Measurements from ENCODE around the gene MEIOSIN. TPM values are rescaled to one million over a fixed set of nuclear protein-coding genes. Genes with fewer than 3 reads are reported as not detected.
A peak's percentile ranks its signal among the peaks of the same experiment; 100 is the strongest.
"Not testable (repeated sequence)": the region's sequence is repeated elsewhere in the genome, so short reads cannot be mapped to it uniquely, and the experiment has no call there.

MEIOSIN gene, protein sequence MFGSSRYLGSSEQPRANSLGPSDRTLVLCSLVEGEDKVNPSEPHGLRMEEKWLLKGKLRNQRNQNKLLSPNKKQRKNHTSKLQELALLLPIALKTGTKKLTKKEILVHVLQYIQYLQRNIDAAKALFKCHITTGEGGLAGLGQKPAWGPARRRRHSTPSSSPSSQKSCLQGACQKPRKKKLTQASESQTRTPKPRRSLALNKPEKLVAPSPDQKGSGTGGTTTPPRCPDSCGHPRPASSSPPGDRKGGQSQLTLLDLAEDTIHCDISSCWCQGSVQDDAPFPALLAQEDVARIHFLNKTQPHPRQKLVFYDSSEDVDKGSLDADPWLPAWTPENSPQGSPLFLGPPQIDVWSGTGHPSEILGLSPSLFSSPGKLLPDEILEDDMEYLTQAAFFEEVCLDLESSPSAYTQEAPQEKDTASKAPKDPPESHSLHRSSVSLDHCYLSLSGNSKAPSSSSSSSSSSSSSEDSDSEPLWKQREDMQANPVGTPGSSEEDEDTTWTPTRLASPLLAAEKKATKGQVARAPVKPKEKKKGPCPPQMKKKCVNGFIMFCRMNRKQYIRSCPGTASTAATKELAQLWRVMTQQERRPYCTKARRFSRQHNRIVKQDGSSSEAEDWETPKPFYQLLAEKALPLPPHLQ
- not detected in 2 replicates for total RNA-seq
- long read RNA-seq: 0 reads

DNA sequence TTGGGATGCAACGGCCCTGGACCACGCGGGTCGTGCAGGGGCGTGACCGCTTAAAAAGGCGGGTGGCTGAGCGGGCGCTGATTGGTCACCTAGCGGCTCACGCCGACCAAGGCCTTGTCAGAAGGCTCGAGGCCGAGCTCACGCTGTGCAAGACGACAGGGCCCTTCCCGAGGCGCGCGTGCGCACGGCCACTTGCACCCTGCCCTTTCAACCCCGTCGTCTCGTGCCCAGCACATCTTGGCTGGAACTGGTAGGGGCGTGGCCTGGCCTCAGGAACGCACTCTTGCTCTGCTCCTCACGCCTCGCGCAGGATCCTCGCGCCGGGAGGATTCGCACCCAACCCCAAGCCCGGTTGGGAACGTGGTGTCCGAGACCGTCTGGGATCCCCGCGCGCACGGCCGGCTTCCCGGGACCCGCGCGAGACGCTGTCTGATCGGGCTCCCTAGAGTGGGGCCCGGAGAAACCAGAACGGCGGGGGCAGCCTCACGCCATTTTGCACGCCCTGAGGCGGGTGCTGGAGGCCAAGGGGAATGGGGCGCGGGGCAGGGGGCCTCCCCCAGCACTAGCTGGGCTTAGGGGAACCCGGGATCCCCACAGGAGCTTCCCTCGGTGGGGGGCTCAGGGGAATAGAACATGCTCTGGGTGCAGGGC lies at the start of gene MEIOSIN:
MEIOSIN (plus strand) TSS at position 280 of the 651 bp plus-strand sequence. CDS start 1,938 bp downstream, outside the sequence.
- H3K36me3 Mint-ChIP-seq (ENCODE audit: insufficient read depth): no peaks in the 10 kb centered on the region
- no peak within 1 kb of the TSS for H3K4me3 Mint-ChIP-seq (ENCODE audit: low read depth)
- H3K4me1 Mint-ChIP-seq (ENCODE audit: low read depth): peaks cover 9% of the 10 kb centered on the region
- H3K9me3 Mint-ChIP-seq (ENCODE audit: low read depth): no peaks in the 10 kb centered on the region
- H3K27me3 Mint-ChIP-seq: no peaks in the 10 kb centered on the region
- TF ChIP-seq, protein P1, sequence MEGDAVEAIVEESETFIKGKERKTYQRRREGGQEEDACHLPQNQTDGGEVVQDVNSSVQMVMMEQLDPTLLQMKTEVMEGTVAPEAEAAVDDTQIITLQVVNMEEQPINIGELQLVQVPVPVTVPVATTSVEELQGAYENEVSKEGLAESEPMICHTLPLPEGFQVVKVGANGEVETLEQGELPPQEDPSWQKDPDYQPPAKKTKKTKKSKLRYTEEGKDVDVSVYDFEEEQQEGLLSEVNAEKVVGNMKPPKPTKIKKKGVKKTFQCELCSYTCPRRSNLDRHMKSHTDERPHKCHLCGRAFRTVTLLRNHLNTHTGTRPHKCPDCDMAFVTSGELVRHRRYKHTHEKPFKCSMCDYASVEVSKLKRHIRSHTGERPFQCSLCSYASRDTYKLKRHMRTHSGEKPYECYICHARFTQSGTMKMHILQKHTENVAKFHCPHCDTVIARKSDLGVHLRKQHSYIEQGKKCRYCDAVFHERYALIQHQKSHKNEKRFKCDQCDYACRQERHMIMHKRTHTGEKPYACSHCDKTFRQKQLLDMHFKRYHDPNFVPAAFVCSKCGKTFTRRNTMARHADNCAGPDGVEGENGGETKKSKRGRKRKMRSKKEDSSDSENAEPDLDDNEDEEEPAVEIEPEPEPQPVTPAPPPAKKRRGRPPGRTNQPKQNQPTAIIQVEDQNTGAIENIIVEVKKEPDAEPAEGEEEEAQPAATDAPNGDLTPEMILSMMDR (IDR thresholded peaks at IDR 0.05; ENCODE audit: unreplicated experiment): no peak
- peak within 1 kb of the TSS; percentile 27 for H3K27ac Mint-ChIP-seq
- DNase-seq (ENCODE audit: low spot score, unreplicated experiment): no peak

DNA sequence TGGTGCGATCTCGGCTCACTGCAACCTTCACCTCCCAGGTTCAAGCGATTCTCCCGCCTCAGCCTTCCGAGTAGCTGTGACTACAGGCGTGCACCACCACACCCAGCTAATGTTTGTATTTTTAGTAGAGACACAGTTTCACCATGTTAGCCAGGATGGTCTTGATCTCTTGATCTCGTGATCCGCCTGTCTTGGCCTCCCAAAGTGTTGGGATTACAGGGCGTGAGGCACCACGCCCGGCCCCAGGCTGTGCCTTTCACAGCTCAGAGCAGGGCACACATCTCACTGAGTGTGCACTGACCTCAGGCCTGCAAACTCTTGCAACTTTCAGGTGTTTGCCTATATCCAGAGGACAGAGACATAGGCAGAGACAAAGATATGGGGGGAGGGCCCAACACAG lies 48.2 kb upstream of the MEIOSIN start:
- DNase-seq (ENCODE audit: low spot score, unreplicated experiment); H3K27ac Mint-ChIP-seq; H3K4me3 Mint-ChIP-seq (ENCODE audit: low read depth); H3K9me3 Mint-ChIP-seq (ENCODE audit: low read depth); H3K4me1 Mint-ChIP-seq (ENCODE audit: low read depth); H3K27me3 Mint-ChIP-seq: not testable (repeated sequence)
- H3K36me3 Mint-ChIP-seq (ENCODE audit: insufficient read depth): peaks cover 13% of the 10 kb centered on the region

DNA sequence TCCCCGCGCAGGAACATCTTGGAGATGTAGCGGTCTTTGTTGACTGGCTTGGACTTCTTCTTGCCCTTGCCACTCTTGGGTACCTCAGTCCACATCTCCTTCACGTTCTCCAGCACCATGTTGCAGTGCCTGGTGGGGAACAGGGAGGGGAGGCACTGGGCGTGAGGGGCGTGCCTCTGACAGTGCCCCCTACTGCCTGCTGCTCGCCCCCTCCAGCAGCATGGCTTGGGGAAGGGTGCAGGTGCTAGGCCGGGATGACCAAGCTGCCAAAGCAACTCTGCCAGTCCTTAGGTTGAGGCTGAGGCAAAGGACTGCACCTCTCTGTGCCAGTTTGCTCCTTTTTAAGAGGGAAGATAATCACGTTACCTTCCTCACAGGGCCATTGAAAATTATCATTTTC lies 45.6 kb upstream of the MEIOSIN start:
- peaks cover 6% of the 10 kb centered on the region for H3K4me1 Mint-ChIP-seq (ENCODE audit: low read depth)
- no peak for DNase-seq (ENCODE audit: low spot score, unreplicated experiment)
- no peaks in the 10 kb centered on the region for H3K27me3 Mint-ChIP-seq
- no peaks in the 10 kb centered on the region for H3K9me3 Mint-ChIP-seq (ENCODE audit: low read depth)
- H3K36me3 Mint-ChIP-seq (ENCODE audit: insufficient read depth): peaks cover 11% of the 10 kb centered on the region
- H3K27ac Mint-ChIP-seq: no peak overlapping the region
- no peak overlapping the region for H3K4me3 Mint-ChIP-seq (ENCODE audit: low read depth)
- TF ChIP-seq, protein P1 (IDR thresholded peaks at IDR 0.05; ENCODE audit: unreplicated experiment): no peak

DNA sequence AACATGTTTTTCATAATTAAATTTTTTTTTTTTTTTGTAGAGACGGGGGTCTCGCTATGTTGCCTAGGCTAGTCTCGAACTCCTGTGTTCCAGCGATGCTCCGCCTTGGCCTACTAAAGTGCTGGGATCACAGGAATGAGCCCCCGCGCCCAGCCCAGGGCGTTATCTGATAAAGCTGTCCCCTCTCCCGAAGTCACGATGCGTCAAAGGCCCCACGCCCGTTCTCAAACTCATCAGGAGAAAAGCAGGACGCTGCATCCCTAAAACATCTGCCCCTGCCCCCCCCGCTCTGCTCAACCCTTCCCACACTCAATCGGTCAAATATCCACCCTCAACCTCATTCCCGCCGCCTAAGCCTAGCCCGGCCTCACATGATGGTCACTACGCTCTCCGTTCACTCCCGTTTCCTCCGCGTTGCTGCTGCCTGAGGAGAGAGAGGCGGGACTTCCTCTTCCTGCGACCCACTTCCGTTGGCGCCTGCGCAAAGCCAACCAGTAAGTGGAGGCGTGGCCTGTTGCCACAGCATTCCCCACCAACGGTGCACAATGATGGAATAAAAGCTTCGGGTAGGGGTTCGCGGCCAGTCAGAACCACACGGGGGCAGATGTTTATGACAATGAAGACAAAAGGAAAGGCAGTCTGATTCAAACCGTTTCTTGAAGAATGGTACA lies 41.6 kb upstream of the MEIOSIN start, which contains the start of gene SNRPD2:
SNRPD2 (minus strand) TSS at position 438 of the 671 bp plus-strand sequence; CDS start at position 373, 65 bp downstream.
- Mint-ChIP-seq H3K27me3 (no peaks in the 10 kb centered on the region), H3K27ac (peak within 1 kb of the TSS; percentile 99), H3K9me3 (ENCODE audit: low read depth) (no peaks in the 10 kb centered on the region), H3K36me3 (ENCODE audit: insufficient read depth) (peaks cover 4% of the 10 kb centered on the region), H3K4me1 (ENCODE audit: low read depth) (peaks cover 6% of the 10 kb centered on the region), H3K4me3 (ENCODE audit: low read depth) (peak within 1 kb of the TSS; percentile 88)
- DNase-seq (ENCODE audit: low spot score, unreplicated experiment): peak; percentile 89
- TF ChIP-seq, protein P1 (IDR thresholded peaks at IDR 0.05; ENCODE audit: unreplicated experiment): no peak

DNA sequence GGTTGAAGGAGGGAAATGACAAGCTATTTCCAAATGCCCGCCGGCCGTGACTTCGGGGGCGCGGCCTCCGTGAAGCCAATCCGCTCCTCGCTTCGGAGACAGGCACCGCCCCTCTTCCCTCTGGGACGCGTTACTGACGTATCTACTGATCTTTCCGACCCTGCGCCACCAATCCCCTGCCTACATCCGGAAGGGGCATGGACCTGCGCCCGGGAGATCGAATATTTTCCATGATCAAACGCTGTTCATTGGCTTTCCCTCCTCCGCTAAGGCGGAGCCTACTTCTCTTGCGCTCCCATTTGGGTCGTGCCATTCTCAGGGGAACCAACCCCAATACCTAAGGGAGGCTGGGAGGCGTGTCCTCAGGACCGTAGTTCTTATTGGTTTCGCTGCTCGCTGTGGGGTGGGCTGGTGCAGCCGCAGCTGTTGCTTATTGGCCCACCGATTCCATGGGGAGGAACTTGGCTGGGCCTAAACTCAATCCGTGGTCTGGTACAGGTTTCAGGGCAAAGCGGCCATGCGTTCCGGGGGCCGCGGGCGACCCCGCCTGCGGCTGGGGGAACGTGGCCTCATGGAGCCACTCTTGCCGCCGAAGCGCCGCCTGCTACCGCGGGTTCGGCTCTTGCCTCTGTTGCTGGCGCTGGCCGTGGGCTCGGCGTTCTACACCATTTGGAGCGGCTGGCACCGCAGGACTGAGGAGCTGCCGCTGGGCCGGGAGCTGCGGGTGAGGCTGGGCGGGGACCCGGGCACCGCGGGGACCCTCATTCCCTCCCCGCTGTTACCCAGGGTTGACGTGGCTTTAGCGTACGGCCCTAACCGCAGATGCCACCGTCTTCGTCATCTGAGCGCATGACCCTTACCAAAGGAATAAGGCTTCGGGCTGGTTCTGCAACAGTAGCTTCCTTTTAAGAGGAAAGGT lies 40.8 kb upstream of the MEIOSIN start, which contains the start of gene QPCTL:
QPCTL (plus strand) TSS at position 480 of the 919 bp plus-strand sequence; CDS start at position 518, 38 bp downstream.
- H3K4me3 Mint-ChIP-seq (ENCODE audit: low read depth): peak within 1 kb of the TSS; percentile 88
- H3K27me3 Mint-ChIP-seq: no peaks in the 10 kb centered on the region
- H3K27ac Mint-ChIP-seq: peak within 1 kb of the TSS; percentile 99
- TF ChIP-seq, protein P1 (IDR thresholded peaks at IDR 0.05; ENCODE audit: unreplicated experiment): no peak
- H3K9me3 Mint-ChIP-seq (ENCODE audit: low read depth): no peaks in the 10 kb centered on the region
- H3K4me1 Mint-ChIP-seq (ENCODE audit: low read depth): peaks cover 6% of the 10 kb centered on the region
- DNase-seq (ENCODE audit: low spot score, unreplicated experiment): peak; percentile 90
- H3K36me3 Mint-ChIP-seq (ENCODE audit: insufficient read depth): peaks cover 2% of the 10 kb centered on the region
